H1 (cell line): ENCODE data around the gene OSTN. TPM values are rescaled to one million over a fixed set of nuclear protein-coding genes. Genes with fewer than 3 reads are reported as not detected.
A peak's percentile ranks its signal among the peaks of the same experiment; 100 is the strongest.

Experiments used
- CTCF ChIA-PET: fragments of 300-600 bp; sonication (Branson Sonifier 250); formaldehyde crosslinking; loops from one replicate; lab custom pipeline; 2021; ENCODE audit not compliant: partially characterized antibody; lab: Charles Lee
- POLR2A ChIA-PET: fragments of 300-600 bp; sonication (Branson Sonifier 250); formaldehyde crosslinking; loops from one replicate; lab custom pipeline; 2021; ENCODE audit warnings: inconsistent platforms; ENCODE audit not compliant: partially characterized antibody; lab: Charles Lee
- DNase-seq, 2 experiments: peaks; one replicate each; pipeline versions ENCODE4 v3.0.0 to v3.0.0-alpha.2; 2010 to 2022; ENCODE audit warnings: low spot score in 2 of 2, low read depth in 1 of 2, mixed read lengths in 1 of 2
- FAIRE-seq: peaks from 2 replicates; lab custom pipeline; 2011; peaks lifted over from hg19 to GRCh38; lab: Jason Lieb, UNC
- H2AFZ ChIP-seq: 2 replicates; pipeline ENCODE4 v1.8.1; 2012; ENCODE audit warnings: low read length, inconsistent platforms
- H2AK5ac ChIP-seq: 2 replicates; pipeline ENCODE4 v1.6.1; 2013; ENCODE audit warnings: low read depth, low read length
- H2BK120ac ChIP-seq: replicated peaks from 2 replicates; pipeline ENCODE3; 2013; ENCODE audit warnings: low read depth, low read length, inconsistent platforms
- H2BK12ac ChIP-seq: 2 replicates; pipeline ENCODE4 v1.6.1; 2013; ENCODE audit warnings: low read depth, low read length
- H2BK15ac ChIP-seq: 2 replicates; pipeline ENCODE4 v1.6.1; 2013; ENCODE audit warnings: low read length
- H2BK20ac ChIP-seq: 2 replicates; pipeline ENCODE4 v1.6.1; 2013; ENCODE audit warnings: low read length
- H2BK5ac ChIP-seq: 2 replicates; pipeline ENCODE4 v1.6.1; 2013; ENCODE audit warnings: low read depth, low read length
- H3K14ac ChIP-seq: 2 replicates; pipeline ENCODE4 v1.6.1; 2013; ENCODE audit warnings: inconsistent platforms; ENCODE audit not compliant: insufficient read length
- H3K18ac ChIP-seq: 2 replicates; pipeline ENCODE4 v1.6.1; 2013; ENCODE audit warnings: low read length; ENCODE audit errors: extremely low read depth
- H3K23ac ChIP-seq: 2 replicates; pipeline ENCODE4 v1.6.1; 2013; ENCODE audit warnings: inconsistent platforms; ENCODE audit not compliant: insufficient read length
- H3K23me2 ChIP-seq: 2 replicates; pipeline ENCODE4 v1.6.1; 2013; ENCODE audit warnings: low read depth, low read length
- H3K27ac ChIP-seq: 2 replicates; pipeline ENCODE4 v1.6.1; 2011; ENCODE audit warnings: low read depth, low read length, inconsistent platforms
- H3K27me3 ChIP-seq, 4 experiments: replicated peaks in 1 of 4; 1 replicate in 1 of 4; 2 replicates in 3 of 4; pipeline versions ENCODE4 v1.6.1 to v1.8.1; 2011 to 2013; ENCODE audit warnings: low read length in 3 of 4, mild to moderate bottlenecking in 3 of 4, inconsistent platforms in 2 of 4, mixed read lengths in 2 of 4, moderate library complexity in 1 of 4; ENCODE audit not compliant: control insufficient read depth in 3 of 4, insufficient read depth in 3 of 4; ENCODE audit errors: extremely low read depth in 1 of 4
- H3K36me3 ChIP-seq, 4 experiments: 2 replicates each; pipeline versions ENCODE4 v1.6.1 to v1.8.1; 2011 to 2013; ENCODE audit warnings: mild to moderate bottlenecking in 4 of 4, low read length in 3 of 4, moderate library complexity in 2 of 4, control low read depth in 1 of 4, inconsistent platforms in 1 of 4; ENCODE audit not compliant: insufficient read depth in 4 of 4, control insufficient read depth in 2 of 4
- H3K4ac ChIP-seq: replicated peaks from 2 replicates; pipeline ENCODE3; 2013; ENCODE audit warnings: low read length, low read depth, mixed read lengths, inconsistent platforms; ENCODE audit not compliant: insufficient read length
- H3K4me1 ChIP-seq, 4 experiments: replicated peaks in 1 of 4; 1 replicate in 1 of 4; 2 replicates in 3 of 4; pipeline versions ENCODE4 v1.6.1 to v1.8.1; 2011 to 2013; ENCODE audit warnings: low read length in 3 of 4, inconsistent platforms in 2 of 4, mixed read lengths in 1 of 4; ENCODE audit not compliant: insufficient read depth in 4 of 4, control insufficient read depth in 3 of 4
- H3K4me2 ChIP-seq, 2 experiments: 2 replicates each; pipeline versions ENCODE4 v1.6.1 to v1.8.1; 2011 to 2013; ENCODE audit warnings: low read depth in 2 of 2, low read length in 2 of 2, control low read depth in 1 of 2, inconsistent platforms in 1 of 2, mild to moderate bottlenecking in 1 of 2; ENCODE audit not compliant: insufficient read depth in 1 of 2
- H3K4me3 ChIP-seq, 4 experiments: fragments of 200-600, 300-600 bp in 1 of 4; sonication (generic), shearing (Covaris generic), sonication (Bioruptor Twin) in 1 of 4; 2 replicates each; pipeline versions ENCODE4 v1.5.1 to v1.8.1; 2011 to 2016; ENCODE audit warnings: low read length in 4 of 4, low read depth in 3 of 4, control low read depth in 2 of 4, inconsistent platforms in 2 of 4, mild to moderate bottlenecking in 2 of 4, mixed read lengths in 1 of 4, moderate library complexity in 1 of 4; ENCODE audit not compliant: insufficient read depth in 2 of 4; ENCODE audit errors: extremely low read depth in 1 of 4
- H3K56ac ChIP-seq: replicated peaks from 2 replicates; pipeline ENCODE3; 2013; ENCODE audit warnings: low read depth, mild to moderate bottlenecking, mixed read lengths, low read length, inconsistent platforms; ENCODE audit not compliant: insufficient read length
- H3K79me1 ChIP-seq: 2 replicates; pipeline ENCODE4 v1.6.1; 2013; ENCODE audit warnings: low read depth, low read length, control low read depth
- H3K79me2 ChIP-seq, 2 experiments: 2 replicates each; pipeline versions ENCODE4 v1.6.1 to v1.8.1; 2012 to 2013; ENCODE audit warnings: low read length in 2 of 2, mild to moderate bottlenecking in 2 of 2, inconsistent platforms in 1 of 2; ENCODE audit not compliant: insufficient read depth in 2 of 2, control insufficient read depth in 1 of 2
- H3K9ac ChIP-seq, 4 experiments: replicated peaks in 1 of 4; 1 replicate in 1 of 4; 2 replicates in 3 of 4; pipeline versions ENCODE4 v1.6.1 to v1.8.1; 2011 to 2013; ENCODE audit warnings: low read depth in 3 of 4, low read length in 3 of 4, control low read depth in 2 of 4, mild to moderate bottlenecking in 2 of 4, moderate library complexity in 2 of 4, inconsistent platforms in 1 of 4; ENCODE audit errors: extremely low read depth in 1 of 4
- H3K9me3 ChIP-seq, 2 experiments: 2 replicates each; pipeline versions ENCODE4 v1.6.1 to v1.8.1; 2012 to 2013; ENCODE audit warnings: mild to moderate bottlenecking in 2 of 2, moderate library complexity in 2 of 2, control low read depth in 1 of 2, inconsistent platforms in 1 of 2, low read depth in 1 of 2, low read length in 1 of 2, mixed read lengths in 1 of 2; ENCODE audit not compliant: insufficient read depth in 2 of 2
- H4K20me1 ChIP-seq, 2 experiments: replicated peaks in 1 of 2; 2 replicates each; pipeline versions ENCODE3 to v1.8.1; 2011 to 2013; ENCODE audit warnings: inconsistent platforms in 2 of 2, low read length in 2 of 2, mild to moderate bottlenecking in 1 of 2; ENCODE audit not compliant: insufficient read depth in 2 of 2, control insufficient read depth in 1 of 2
- H4K5ac ChIP-seq: 2 replicates; pipeline ENCODE4 v1.6.1; 2013; ENCODE audit warnings: low read length, low read depth, mixed read lengths, inconsistent platforms; ENCODE audit not compliant: insufficient read length
- H4K8ac ChIP-seq: 2 replicates; pipeline ENCODE4 v1.8.0; 2013; ENCODE audit warnings: mild to moderate bottlenecking, moderate library complexity, low read length, inconsistent platforms; ENCODE audit not compliant: insufficient read depth; ENCODE audit errors: extremely low read depth
- H4K91ac ChIP-seq: replicated peaks from 2 replicates; pipeline ENCODE3; 2013; ENCODE audit warnings: low read length, mixed read lengths, inconsistent platforms; ENCODE audit not compliant: insufficient read length
- CTCF ChIP-seq, 3 experiments: IDR thresholded peaks; 1 replicate in 2 of 3; 2 replicates in 1 of 3; pipeline versions ENCODE4 v1.5.1 to v1.6.1; 2011; ENCODE audit warnings: low read length in 3 of 3, mild to moderate bottlenecking in 3 of 3, inconsistent platforms in 2 of 3, low read depth in 1 of 3, moderate library complexity in 1 of 3; ENCODE audit not compliant: insufficient read depth in 1 of 3; ENCODE audit errors: control extremely low read depth in 1 of 3
- GABPA ChIP-seq: IDR thresholded peaks from 2 replicates; pipeline ENCODE4 v1.6.1; 2011; ENCODE audit warnings: mild to moderate bottlenecking, low read length, moderate library complexity, borderline replicate concordance; ENCODE audit not compliant: insufficient read depth
- MAFK ChIP-seq: IDR thresholded peaks from 2 replicates; pipeline ENCODE4 v1.6.1; 2012; ENCODE audit warnings: low read depth, mild to moderate bottlenecking, improper control_type of control experiment, low read length
- WGBS, 2 experiments: shearing (Covaris generic) in 1 of 2; methylation state at CpG; one replicate each; pipeline versions ENCODE4 v1.1.6 to v1.1.7; 2013 to 2015; ENCODE audit warnings: low lambda C conversion rate in 2 of 2, mixed read lengths in 2 of 2, inconsistent platforms in 1 of 2, low coverage in 1 of 2, missing lambda C conversion rate in 1 of 2; ENCODE audit not compliant: insufficient replicate concordance in 2 of 2, insufficient coverage in 1 of 2, insufficient read length in 1 of 2; ENCODE audit errors: extremely low coverage in 1 of 2, missing lambda C conversion rate in 1 of 2; 5-methylcytosine and 5-hydroxymethylcytosine counted together
- polyA plus RNA-seq, 7 experiments: library from polyadenylated mRNA; depleted of rRNA in 3 of 7; stranded (reverse) in 5 of 7; unstranded in 2 of 7; fragments of >200 nt in 5 of 7; fragments of 200-250 nt in 2 of 7; gene quantifications; 1 replicate in 5 of 7; 2 replicates in 1 of 7; 4 replicates in 1 of 7; pipeline versions ENCODE4 v1.2.1 to v1.2.3, GENCODE V29; 2011 to 2013; ENCODE audit warnings: missing spikeins in 2 of 7, mixed read lengths in 2 of 7
- total RNA-seq: library from RNA; stranded (reverse); fragmentation: NEBNext Ultra II Directional; extraction: Animal tissue kit (Norgen Biotek cat#: 25700); gene quantifications from 2 replicates; pipeline ENCODE4 v1.2.1, GENCODE V29; 2021

Gene OSTN
- total and polyA plus RNA-seq, 2 of the 8 experiments (the other 6 are each of a cell fraction or from before 2014, with no cell fraction given) = not detected

GRCh38 chr3:191253089-191253799 lies 54.2 kb downstream of the OSTN start:
- Histone ChIP-seq H3K4me1 (peaks cover 0 to 9% (median 7%) of the 10 kb centered on the region in 4 experiments; a peak in 3 of 7 replicates), H3K79me1 (no peaks in the 10 kb centered on the region), H4K20me1 (no peaks in the 10 kb centered on the region), H3K36me3 (no peaks in the 10 kb centered on the region), H2BK15ac (no peak overlapping the region), H3K18ac (peak overlapping the region; percentile 51; the same call in 1 of the 2 replicates), H4K91ac (no peak overlapping the region), H3K4me3 (peak overlapping the region in 1 of 4 experiments; percentile 37; a peak in 1 of 8 replicates), H3K56ac (no peak overlapping the region), H4K5ac (peak overlapping the region; percentile 40), H3K23me2 (no peaks in the 10 kb centered on the region), H3K9ac (peak overlapping the region in 1 of 4 experiments; percentile 34; a peak in 1 of 7 replicates), H2AFZ (no peak overlapping the region), H3K4ac (no peak overlapping the region), H3K23ac (no peak overlapping the region), H3K14ac (no peak overlapping the region), H3K9me3 (no peaks in the 10 kb centered on the region), H3K27ac (no peak overlapping the region), H2BK5ac (no peak overlapping the region), H2AK5ac (no peak overlapping the region), H3K27me3 (no peaks in the 10 kb centered on the region), H2BK120ac (no peak overlapping the region), H3K4me2 (peak overlapping the region; percentile 24 to 36; a peak in 3 of 4 replicates), H2BK20ac (no peak overlapping the region), H4K8ac (no peak overlapping the region), H2BK12ac (no peak overlapping the region), H3K79me2 (no peaks in the 10 kb centered on the region)
- CTCF ChIA-PET = interaction anchor here (0.7 kb wide), 1 partner anchor 125 kb away, joined by 3 read pairs; no protein-coding TSS in a partner anchor
- POLR2A ChIA-PET = no interaction called here
- DNase-seq (no peak), FAIRE-seq (peak; percentile 60)
- WGBS, 2 experiments = 55% methylated on average over 6 of the region's 6 CpGs; no CpG with 5 or more reads in 1 of the 2 experiments
- TF ChIP-seq GABPA (no peak), CTCF (IDR thresholded peaks at IDR 0.05; ENCODE audit: control extremely low read depth in 1 of 3, insufficient read depth in 1 of 3, low read depth in 1 of 3, low read length in 3 of 3) (no peak), MAFK (peak; percentile 77)
